H1 (cell line): ENCODE results near the gene LHFPL3. TPM values are rescaled to one million over a fixed set of nuclear protein-coding genes. Genes with fewer than 3 reads are reported as not detected.

Source experiments
- CTCF ChIA-PET: fragments of 300-600 bp; sonication (Branson Sonifier 250); formaldehyde crosslinking; loops from one replicate; lab custom pipeline; 2021; ENCODE audit not compliant: partially characterized antibody; lab: Charles Lee
- POLR2A ChIA-PET: fragments of 300-600 bp; sonication (Branson Sonifier 250); formaldehyde crosslinking; loops from one replicate; lab custom pipeline; 2021; ENCODE audit warnings: inconsistent platforms; ENCODE audit not compliant: partially characterized antibody; lab: Charles Lee
- DNase-seq, 2 experiments: peaks; one replicate each; pipeline versions ENCODE4 v3.0.0 to v3.0.0-alpha.2; 2010 to 2022; ENCODE audit warnings: low spot score in 2 of 2, low read depth in 1 of 2, mixed read lengths in 1 of 2
- FAIRE-seq: peaks from 2 replicates; lab custom pipeline; 2011; peaks lifted over from hg19 to GRCh38; lab: Jason Lieb, UNC
- H2AFZ ChIP-seq: 2 replicates; pipeline ENCODE4 v1.8.1; 2012; ENCODE audit warnings: low read length, inconsistent platforms
- H2AK5ac ChIP-seq: 2 replicates; pipeline ENCODE4 v1.6.1; 2013; ENCODE audit warnings: low read depth, low read length
- H2BK120ac ChIP-seq: replicated peaks from 2 replicates; pipeline ENCODE3; 2013; ENCODE audit warnings: low read depth, low read length, inconsistent platforms
- H2BK12ac ChIP-seq: 2 replicates; pipeline ENCODE4 v1.6.1; 2013; ENCODE audit warnings: low read depth, low read length
- H2BK15ac ChIP-seq: 2 replicates; pipeline ENCODE4 v1.6.1; 2013; ENCODE audit warnings: low read length
- H2BK20ac ChIP-seq: 2 replicates; pipeline ENCODE4 v1.6.1; 2013; ENCODE audit warnings: low read length
- H2BK5ac ChIP-seq: 2 replicates; pipeline ENCODE4 v1.6.1; 2013; ENCODE audit warnings: low read depth, low read length
- H3K14ac ChIP-seq: 2 replicates; pipeline ENCODE4 v1.6.1; 2013; ENCODE audit warnings: inconsistent platforms; ENCODE audit not compliant: insufficient read length
- H3K18ac ChIP-seq: 2 replicates; pipeline ENCODE4 v1.6.1; 2013; ENCODE audit warnings: low read length; ENCODE audit errors: extremely low read depth
- H3K23ac ChIP-seq: 2 replicates; pipeline ENCODE4 v1.6.1; 2013; ENCODE audit warnings: inconsistent platforms; ENCODE audit not compliant: insufficient read length
- H3K23me2 ChIP-seq: 2 replicates; pipeline ENCODE4 v1.6.1; 2013; ENCODE audit warnings: low read depth, low read length
- H3K27ac ChIP-seq: 2 replicates; pipeline ENCODE4 v1.6.1; 2011; ENCODE audit warnings: low read depth, low read length, inconsistent platforms
- H3K27me3 ChIP-seq, 4 experiments: replicated peaks in 1 of 4; 1 replicate in 1 of 4; 2 replicates in 3 of 4; pipeline versions ENCODE4 v1.6.1 to v1.8.1; 2011 to 2013; ENCODE audit warnings: low read length in 3 of 4, mild to moderate bottlenecking in 3 of 4, inconsistent platforms in 2 of 4, mixed read lengths in 2 of 4, moderate library complexity in 1 of 4; ENCODE audit not compliant: control insufficient read depth in 3 of 4, insufficient read depth in 3 of 4; ENCODE audit errors: extremely low read depth in 1 of 4
- H3K36me3 ChIP-seq, 4 experiments: 2 replicates each; pipeline versions ENCODE4 v1.6.1 to v1.8.1; 2011 to 2013; ENCODE audit warnings: mild to moderate bottlenecking in 4 of 4, low read length in 3 of 4, moderate library complexity in 2 of 4, control low read depth in 1 of 4, inconsistent platforms in 1 of 4; ENCODE audit not compliant: insufficient read depth in 4 of 4, control insufficient read depth in 2 of 4
- H3K4ac ChIP-seq: replicated peaks from 2 replicates; pipeline ENCODE3; 2013; ENCODE audit warnings: low read length, low read depth, mixed read lengths, inconsistent platforms; ENCODE audit not compliant: insufficient read length
- H3K4me1 ChIP-seq, 4 experiments: replicated peaks in 1 of 4; 1 replicate in 1 of 4; 2 replicates in 3 of 4; pipeline versions ENCODE4 v1.6.1 to v1.8.1; 2011 to 2013; ENCODE audit warnings: low read length in 3 of 4, inconsistent platforms in 2 of 4, mixed read lengths in 1 of 4; ENCODE audit not compliant: insufficient read depth in 4 of 4, control insufficient read depth in 3 of 4
- H3K4me2 ChIP-seq, 2 experiments: 2 replicates each; pipeline versions ENCODE4 v1.6.1 to v1.8.1; 2011 to 2013; ENCODE audit warnings: low read depth in 2 of 2, low read length in 2 of 2, control low read depth in 1 of 2, inconsistent platforms in 1 of 2, mild to moderate bottlenecking in 1 of 2; ENCODE audit not compliant: insufficient read depth in 1 of 2
- H3K4me3 ChIP-seq, 4 experiments: fragments of 200-600, 300-600 bp in 1 of 4; sonication (generic), shearing (Covaris generic), sonication (Bioruptor Twin) in 1 of 4; 2 replicates each; pipeline versions ENCODE4 v1.5.1 to v1.8.1; 2011 to 2016; ENCODE audit warnings: low read length in 4 of 4, low read depth in 3 of 4, control low read depth in 2 of 4, inconsistent platforms in 2 of 4, mild to moderate bottlenecking in 2 of 4, mixed read lengths in 1 of 4, moderate library complexity in 1 of 4; ENCODE audit not compliant: insufficient read depth in 2 of 4; ENCODE audit errors: extremely low read depth in 1 of 4
- H3K56ac ChIP-seq: replicated peaks from 2 replicates; pipeline ENCODE3; 2013; ENCODE audit warnings: low read depth, mild to moderate bottlenecking, mixed read lengths, low read length, inconsistent platforms; ENCODE audit not compliant: insufficient read length
- H3K79me1 ChIP-seq: 2 replicates; pipeline ENCODE4 v1.6.1; 2013; ENCODE audit warnings: low read depth, low read length, control low read depth
- H3K79me2 ChIP-seq, 2 experiments: 2 replicates each; pipeline versions ENCODE4 v1.6.1 to v1.8.1; 2012 to 2013; ENCODE audit warnings: low read length in 2 of 2, mild to moderate bottlenecking in 2 of 2, inconsistent platforms in 1 of 2; ENCODE audit not compliant: insufficient read depth in 2 of 2, control insufficient read depth in 1 of 2
- H3K9ac ChIP-seq, 4 experiments: replicated peaks in 1 of 4; 1 replicate in 1 of 4; 2 replicates in 3 of 4; pipeline versions ENCODE4 v1.6.1 to v1.8.1; 2011 to 2013; ENCODE audit warnings: low read depth in 3 of 4, low read length in 3 of 4, control low read depth in 2 of 4, mild to moderate bottlenecking in 2 of 4, moderate library complexity in 2 of 4, inconsistent platforms in 1 of 4; ENCODE audit errors: extremely low read depth in 1 of 4
- H3K9me3 ChIP-seq, 2 experiments: 2 replicates each; pipeline versions ENCODE4 v1.6.1 to v1.8.1; 2012 to 2013; ENCODE audit warnings: mild to moderate bottlenecking in 2 of 2, moderate library complexity in 2 of 2, control low read depth in 1 of 2, inconsistent platforms in 1 of 2, low read depth in 1 of 2, low read length in 1 of 2, mixed read lengths in 1 of 2; ENCODE audit not compliant: insufficient read depth in 2 of 2
- H4K20me1 ChIP-seq, 2 experiments: replicated peaks in 1 of 2; 2 replicates each; pipeline versions ENCODE3 to v1.8.1; 2011 to 2013; ENCODE audit warnings: inconsistent platforms in 2 of 2, low read length in 2 of 2, mild to moderate bottlenecking in 1 of 2; ENCODE audit not compliant: insufficient read depth in 2 of 2, control insufficient read depth in 1 of 2
- H4K5ac ChIP-seq: 2 replicates; pipeline ENCODE4 v1.6.1; 2013; ENCODE audit warnings: low read length, low read depth, mixed read lengths, inconsistent platforms; ENCODE audit not compliant: insufficient read length
- H4K8ac ChIP-seq: 2 replicates; pipeline ENCODE4 v1.8.0; 2013; ENCODE audit warnings: mild to moderate bottlenecking, moderate library complexity, low read length, inconsistent platforms; ENCODE audit not compliant: insufficient read depth; ENCODE audit errors: extremely low read depth
- H4K91ac ChIP-seq: replicated peaks from 2 replicates; pipeline ENCODE3; 2013; ENCODE audit warnings: low read length, mixed read lengths, inconsistent platforms; ENCODE audit not compliant: insufficient read length
- ASH2L ChIP-seq: fragments of 200-600, 300-600 bp; sonication (generic); IDR thresholded peaks from one replicate; pipeline ENCODE4 v1.7.1; 2017; ENCODE audit warnings: low read length
- BRCA1 ChIP-seq: IDR thresholded peaks from 2 replicates; pipeline ENCODE4 v1.6.1; 2012; ENCODE audit warnings: low read depth, low read length, improper control_type of control experiment
- CHD2 ChIP-seq: IDR thresholded peaks from 2 replicates; pipeline ENCODE4 v1.6.1; 2012; ENCODE audit warnings: low read length, improper control_type of control experiment
- CREB1 ChIP-seq: IDR thresholded peaks from 2 replicates; pipeline ENCODE4 v1.6.1; 2012; ENCODE audit warnings: inconsistent platforms
- JUN ChIP-seq: IDR thresholded peaks from 2 replicates; pipeline ENCODE4 v1.6.1; 2011; ENCODE audit warnings: low read depth, mild to moderate bottlenecking, improper control_type of control experiment, low read length
- SAP30 ChIP-seq: fragments of 300-600 bp; sonication (generic); IDR thresholded peaks from 2 replicates; pipeline ENCODE4 v1.7.1; 2012; ENCODE audit warnings: low read length, moderate library complexity, mild to moderate bottlenecking, inconsistent platforms; ENCODE audit not compliant: insufficient read depth, insufficient replicate concordance
- SRF ChIP-seq: IDR thresholded peaks from 2 replicates; pipeline ENCODE4 v1.6.1; 2011; ENCODE audit warnings: mild to moderate bottlenecking, low read depth, low read length, moderate library complexity
- WGBS, 2 experiments: shearing (Covaris generic) in 1 of 2; methylation state at CpG; one replicate each; pipeline versions ENCODE4 v1.1.6 to v1.1.7; 2013 to 2015; ENCODE audit warnings: low lambda C conversion rate in 2 of 2, mixed read lengths in 2 of 2, inconsistent platforms in 1 of 2, low coverage in 1 of 2, missing lambda C conversion rate in 1 of 2; ENCODE audit not compliant: insufficient replicate concordance in 2 of 2, insufficient coverage in 1 of 2, insufficient read length in 1 of 2; ENCODE audit errors: extremely low coverage in 1 of 2, missing lambda C conversion rate in 1 of 2; 5-methylcytosine and 5-hydroxymethylcytosine counted together
- polyA plus RNA-seq, 7 experiments: library from polyadenylated mRNA; depleted of rRNA in 3 of 7; stranded (reverse) in 5 of 7; unstranded in 2 of 7; fragments of >200 nt in 5 of 7; fragments of 200-250 nt in 2 of 7; gene quantifications; 1 replicate in 5 of 7; 2 replicates in 1 of 7; 4 replicates in 1 of 7; pipeline versions ENCODE4 v1.2.1 to v1.2.3, GENCODE V29; 2011 to 2013; ENCODE audit warnings: missing spikeins in 2 of 7, mixed read lengths in 2 of 7
- total RNA-seq: library from RNA; stranded (reverse); fragmentation: NEBNext Ultra II Directional; extraction: Animal tissue kit (Norgen Biotek cat#: 25700); gene quantifications from 2 replicates; pipeline ENCODE4 v1.2.1, GENCODE V29; 2021

LHFPL3 gene
- total and polyA plus RNA-seq, 2 of the 8 experiments (the other 6 are each of a cell fraction or from before 2014, with no cell fraction given), result 0.24 to 0.50 TPM

DNA sequence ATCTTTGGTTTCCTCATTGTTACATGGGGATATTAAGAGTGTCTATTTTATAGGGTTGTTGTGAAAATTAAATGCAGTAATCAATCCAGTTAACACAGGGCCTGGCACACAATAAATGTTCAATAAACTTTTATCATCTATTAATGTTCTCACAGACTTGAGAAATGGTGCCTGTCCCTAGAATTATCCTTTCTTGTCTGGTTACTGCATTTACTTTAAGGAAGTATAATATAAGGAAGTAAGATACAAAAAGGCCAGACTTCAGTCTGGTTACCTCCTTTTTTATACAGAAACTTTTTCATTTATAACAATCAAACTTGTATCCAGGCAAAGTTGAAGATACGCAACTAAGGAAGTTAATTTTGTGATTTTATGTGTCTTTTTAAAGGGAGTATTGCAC lies 117.0 kb downstream of the LHFPL3 start:
- Histone ChIP-seq H3K4me1 (no peaks in the 10 kb centered on the region), H4K5ac (no peak overlapping the region), H2BK12ac (no peak overlapping the region), H3K79me1 (no peaks in the 10 kb centered on the region), H3K27ac (no peak overlapping the region), H3K27me3 (no peaks in the 10 kb centered on the region), H4K8ac (no peak overlapping the region), H3K56ac (no peak overlapping the region), H2BK5ac (no peak overlapping the region), H2BK15ac (no peak overlapping the region), H3K14ac (no peak overlapping the region), H2BK20ac (no peak overlapping the region), H4K91ac (no peak overlapping the region), H4K20me1 (no peaks in the 10 kb centered on the region), H3K4me2 (no peak overlapping the region), H3K23me2 (no peaks in the 10 kb centered on the region), H3K79me2 (no peaks in the 10 kb centered on the region), H2AK5ac (no peak overlapping the region), H2AFZ (no peak overlapping the region), H3K9me3 (peaks cover 0 to 3% of the 10 kb centered on the region in 2 experiments; a peak in 1 of 4 replicates), H3K4ac (no peak overlapping the region), H2BK120ac (no peak overlapping the region), H3K18ac (no peak overlapping the region), H3K36me3 (no peaks in the 10 kb centered on the region), H3K23ac (no peak overlapping the region), H3K9ac (no peak overlapping the region), H3K4me3 (no peak overlapping the region)
- DNase-seq (no peak), FAIRE-seq (no peak)
- CTCF ChIA-PET, result no interaction called here
- 95% methylated on average over 1 of the region's 1 CpG; no CpG with 5 or more reads in 1 of the 2 experiments for WGBS, 2 experiments
- POLR2A ChIA-PET, result no interaction called here
- TF ChIP-seq ASH2L (no peak), SRF (no peak), JUN (no peak), SAP30 (no peak), BRCA1 (no peak), CREB1 (no peak), CHD2 (no peak)
